ENCODE measurements around the gene MAPRE2.

The MAPRE2 gene

GRCh38 chr18:35138773-35139172 lies 97.6 kb downstream of the MAPRE2 start:
- DNase-seq (ENCODE audit: low read depth in 2 of 2): no peak
- H3K4me3 ChIP-seq (replicated peaks in 1 of 2; ENCODE audit: low read depth in 2 of 2, low read length in 2 of 2): no peak overlapping the region
- no peak for TF ChIP-seq CTCF (IDR thresholded peaks at IDR 0.05; ENCODE audit: low read depth, low read length)

- no peak overlapping the region for H3K4me3 ChIP-seq (replicated peaks in 1 of 2; ENCODE audit: low read depth in 2 of 2, low read length in 2 of 2)
- no peak for DNase-seq (ENCODE audit: low read depth in 2 of 2)
- TF ChIP-seq CTCF (IDR thresholded peaks at IDR 0.05; ENCODE audit: low read depth, low read length): no peak
Measured at GRCh38 chr18:35139517-35139916, 98.3 kb downstream of the MAPRE2 start.

- no peak for TF ChIP-seq CTCF (IDR thresholded peaks at IDR 0.05; ENCODE audit: low read depth, low read length)
- H3K4me3 ChIP-seq (replicated peaks in 1 of 2; ENCODE audit: low read depth in 2 of 2, low read length in 2 of 2): no peak overlapping the region
- DNase-seq (ENCODE audit: low read depth in 2 of 2): no peak
Measured at GRCh38 chr18:35141077-35141476, 99.9 kb downstream of the MAPRE2 start.

- TF ChIP-seq CTCF (IDR thresholded peaks at IDR 0.05; ENCODE audit: low read depth, low read length): no peak
- H3K4me3 ChIP-seq (replicated peaks in 1 of 2; ENCODE audit: low read depth in 2 of 2, low read length in 2 of 2): no peak overlapping the region
- no peak for DNase-seq (ENCODE audit: low read depth in 2 of 2)
Measured at GRCh38 chr18:35141567-35142274, 100.5 kb downstream of the MAPRE2 start.

GRCh38 chr18:35142275-35142615 lies 101.0 kb downstream of the MAPRE2 start:
- no peak for DNase-seq (ENCODE audit: low read depth in 2 of 2)
- no peak overlapping the region for H3K4me3 ChIP-seq (replicated peaks in 1 of 2; ENCODE audit: low read depth in 2 of 2, low read length in 2 of 2)
- no peak for TF ChIP-seq CTCF (IDR thresholded peaks at IDR 0.05; ENCODE audit: low read depth, low read length)

- peak; percentile 69 to 72 for DNase-seq (ENCODE audit: low read depth in 2 of 2)
- no peak overlapping the region for H3K4me3 ChIP-seq (replicated peaks in 1 of 2; ENCODE audit: low read depth in 2 of 2, low read length in 2 of 2)
- peak; percentile 80 for TF ChIP-seq CTCF (IDR thresholded peaks at IDR 0.05; ENCODE audit: low read depth, low read length)
Measured at GRCh38 chr18:35143622-35144596, 102.7 kb downstream of the MAPRE2 start.

Measured in cardiac fibroblast (primary cell).